DND-41 (cell line): ENCODE measurements around the gene ABCG5.

Experiments
- ATAC-seq: fragments of 200-7000 bp; cut with Tn5 transposase; 3 replicates; pipeline ENCODE4 v1.9.1; 2021; ENCODE audit warnings: low read depth; ENCODE audit not compliant: insufficient read depth
- DNase-seq: peaks from one replicate; pipeline ENCODE4 v3.0.0-alpha.2; 2020
- H2AFZ ChIP-seq: 2 replicates; pipeline ENCODE4 v1.6.0; 2012; ENCODE audit warnings: low read depth, low read length
- H3K27ac ChIP-seq: 2 replicates; pipeline ENCODE4 v1.5.1; 2012; ENCODE audit warnings: low read length, inconsistent platforms
- H3K27me3 ChIP-seq: fragments of 200-600 bp; sonication (generic); 2 replicates; pipeline ENCODE4 v1.6.0; 2012; ENCODE audit warnings: low read length, mild to moderate bottlenecking, inconsistent platforms; ENCODE audit not compliant: insufficient read depth, poor library complexity
- H3K36me3 ChIP-seq: 2 replicates; pipeline ENCODE4 v1.5.1; 2012; ENCODE audit warnings: low read length, inconsistent platforms; ENCODE audit not compliant: insufficient read depth
- H3K4me1 ChIP-seq: 2 replicates; pipeline ENCODE4 v1.5.1; 2012; ENCODE audit warnings: mild to moderate bottlenecking, low read length; ENCODE audit not compliant: insufficient read depth
- H3K4me2 ChIP-seq: 2 replicates; pipeline ENCODE4 v1.6.0; 2012; ENCODE audit warnings: mild to moderate bottlenecking, moderate library complexity, low read length, inconsistent platforms; ENCODE audit not compliant: insufficient read depth
- H3K4me3 ChIP-seq, 2 experiments: fragments of 200-600 bp in 1 of 2; shearing (Covaris generic) in 1 of 2; 2 replicates each; pipeline ENCODE4 v1.5.1; 2012 to 2016; ENCODE audit warnings: inconsistent platforms in 2 of 2, low read length in 2 of 2, mild to moderate bottlenecking in 2 of 2, low read depth in 1 of 2, moderate library complexity in 1 of 2
- H3K79me2 ChIP-seq: 2 replicates; pipeline ENCODE4 v1.6.0; 2012; ENCODE audit warnings: low read length, inconsistent platforms; ENCODE audit not compliant: insufficient read depth
- H3K9ac ChIP-seq: 2 replicates; pipeline ENCODE4 v1.6.0; 2012; ENCODE audit warnings: low read depth, mild to moderate bottlenecking, inconsistent platforms, low read length, moderate library complexity
- H3K9me3 ChIP-seq: 2 replicates; pipeline ENCODE4 v1.5.1; 2012; ENCODE audit warnings: low read length, moderate library complexity, mild to moderate bottlenecking, inconsistent platforms; ENCODE audit not compliant: insufficient read depth, severe bottlenecking
- H4K20me1 ChIP-seq: 2 replicates; pipeline ENCODE4 v1.6.0; 2012; ENCODE audit warnings: low read length; ENCODE audit not compliant: insufficient read depth
- CTCF ChIP-seq: IDR thresholded peaks from 2 replicates; pipeline ENCODE4 v1.5.1; 2012; ENCODE audit warnings: borderline replicate concordance, low read length, moderate library complexity, mild to moderate bottlenecking; ENCODE audit not compliant: poor library complexity, severe bottlenecking; ENCODE audit errors: extremely low read depth
- EZH2 ChIP-seq: IDR thresholded peaks from 3 replicates; pipeline ENCODE4 v1.6.1; 2012; ENCODE audit warnings: borderline replicate concordance, low read depth, mild to moderate bottlenecking, moderate library complexity, low read length, inconsistent platforms; ENCODE audit not compliant: severe bottlenecking

ABCG5 gene

DNA sequence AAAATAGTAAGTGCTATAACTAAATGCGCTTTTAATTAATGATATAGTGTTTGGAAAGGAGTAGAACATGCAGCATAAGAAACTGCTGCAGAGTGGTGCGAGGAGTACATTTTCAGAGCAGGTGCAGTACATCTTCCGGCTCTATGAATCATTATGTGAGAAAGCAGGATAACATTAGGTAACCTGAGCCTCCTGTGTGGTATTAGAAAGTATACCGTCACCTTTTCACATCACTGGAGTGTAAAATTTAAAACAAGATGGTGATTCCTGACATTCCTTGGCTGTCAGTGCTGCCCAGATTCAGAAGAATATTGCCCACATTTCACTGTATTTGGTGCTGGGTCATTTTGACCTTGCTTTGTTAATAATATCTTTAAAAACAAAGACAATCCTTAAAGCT is 72.6 kb downstream of the ABCG5 start:
- no peaks in the 10 kb centered on the region for H3K9me3 ChIP-seq
- H3K36me3 ChIP-seq: no peaks in the 10 kb centered on the region
- no peak overlapping the region for H3K27ac ChIP-seq
- DNase-seq (no peak), ATAC-seq (no peak)
- no peak overlapping the region for H3K4me3 ChIP-seq
- H2AFZ ChIP-seq: no peak overlapping the region
- H4K20me1 ChIP-seq: no peaks in the 10 kb centered on the region
- no peaks in the 10 kb centered on the region for H3K4me1 ChIP-seq
- H3K9ac ChIP-seq: no peak overlapping the region
- H3K79me2 ChIP-seq: no peaks in the 10 kb centered on the region
- TF ChIP-seq CTCF (no peak), EZH2 (no peak)
- H3K27me3 ChIP-seq: peaks cover 6% of the 10 kb centered on the region
- no peak overlapping the region for H3K4me2 ChIP-seq

DNA sequence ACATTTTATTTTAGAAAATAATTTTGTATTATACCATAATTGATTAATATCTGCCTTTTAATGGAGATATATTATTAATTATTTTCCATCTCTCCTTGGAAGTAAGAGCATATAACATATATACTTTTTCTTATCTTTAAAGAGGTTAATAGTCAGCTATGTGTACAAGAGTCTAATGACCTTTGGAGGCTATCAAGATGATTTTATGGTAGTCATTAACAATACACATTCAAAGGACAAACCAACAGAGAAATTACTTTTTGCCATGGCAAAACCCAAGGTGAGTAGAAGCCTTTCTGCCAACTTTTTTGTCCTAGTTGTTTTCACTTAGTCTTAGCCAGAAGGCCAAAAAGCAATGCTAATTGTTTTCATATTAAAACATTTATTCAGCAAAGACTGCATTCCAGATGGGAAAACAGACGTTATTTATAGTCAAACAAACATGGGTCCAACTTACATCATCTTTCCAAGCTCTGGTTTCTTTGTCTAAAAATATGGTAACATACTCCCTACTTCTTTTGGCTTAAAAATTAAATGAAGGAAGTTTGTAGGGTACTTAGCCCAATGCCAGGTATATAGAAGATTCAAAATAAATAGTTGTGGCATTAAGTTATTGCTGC is 74.4 kb downstream of the ABCG5 start:
- H2AFZ ChIP-seq: no peak overlapping the region
- H3K79me2 ChIP-seq: no peaks in the 10 kb centered on the region
- TF ChIP-seq EZH2: no peak
- no peak for TF ChIP-seq CTCF
- no peak overlapping the region for H3K9ac ChIP-seq
- H3K36me3 ChIP-seq: no peaks in the 10 kb centered on the region
- H3K27ac ChIP-seq: no peak overlapping the region
- H4K20me1 ChIP-seq: no peaks in the 10 kb centered on the region
- H3K27me3 ChIP-seq: peaks cover 6% of the 10 kb centered on the region
- no peak for DNase-seq
- H3K4me2 ChIP-seq: no peak overlapping the region
- no peaks in the 10 kb centered on the region for H3K9me3 ChIP-seq
- no peaks in the 10 kb centered on the region for H3K4me1 ChIP-seq
- no peak for ATAC-seq
- H3K4me3 ChIP-seq: no peak overlapping the region

DNA sequence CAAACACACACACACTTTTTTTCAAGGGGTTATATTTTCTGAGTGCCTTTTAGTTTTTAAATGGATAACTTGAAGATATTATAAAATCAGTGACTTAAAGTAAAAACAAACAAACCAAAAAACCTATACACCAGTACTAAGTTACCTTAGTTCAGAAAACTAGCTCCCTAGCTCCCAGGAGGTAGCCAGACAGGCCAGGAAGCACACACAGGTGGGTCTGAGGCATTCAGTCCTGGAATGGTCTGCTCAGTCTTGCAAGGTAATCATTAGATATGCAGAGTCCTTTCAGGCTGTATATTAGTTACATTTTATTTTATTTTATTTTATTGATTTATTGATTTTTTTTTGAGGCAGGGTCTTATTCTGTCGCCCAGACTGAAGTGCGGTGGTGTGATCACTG is 75.5 kb downstream of the ABCG5 start:
- DNase-seq (no peak), ATAC-seq (no peak)
- Histone ChIP-seq H3K36me3 (no peaks in the 10 kb centered on the region), H3K4me1 (no peaks in the 10 kb centered on the region), H3K79me2 (no peaks in the 10 kb centered on the region), H3K4me3 (no peak overlapping the region), H3K4me2 (no peak overlapping the region), H3K9me3 (no peaks in the 10 kb centered on the region), H3K9ac (no peak overlapping the region), H2AFZ (no peak overlapping the region), H3K27me3 (peaks cover 6% of the 10 kb centered on the region), H4K20me1 (no peaks in the 10 kb centered on the region), H3K27ac (no peak overlapping the region)
- TF ChIP-seq CTCF: no peak
- TF ChIP-seq EZH2: no peak
